Camera-type eye (tissue), 1 donor: Measurements from ENCODE around the gene GOLGA8T. TPM values are rescaled to one million over a fixed set of nuclear protein-coding genes. Genes with fewer than 3 reads are reported as not detected.

Experiments
- total RNA-seq: library from RNA; depleted of rRNA; stranded (reverse); fragments of >200 nt; gene quantifications from one replicate; pipeline ENCODE4 v1.2.3, GENCODE V29; 2014

The GOLGA8T gene, protein sequence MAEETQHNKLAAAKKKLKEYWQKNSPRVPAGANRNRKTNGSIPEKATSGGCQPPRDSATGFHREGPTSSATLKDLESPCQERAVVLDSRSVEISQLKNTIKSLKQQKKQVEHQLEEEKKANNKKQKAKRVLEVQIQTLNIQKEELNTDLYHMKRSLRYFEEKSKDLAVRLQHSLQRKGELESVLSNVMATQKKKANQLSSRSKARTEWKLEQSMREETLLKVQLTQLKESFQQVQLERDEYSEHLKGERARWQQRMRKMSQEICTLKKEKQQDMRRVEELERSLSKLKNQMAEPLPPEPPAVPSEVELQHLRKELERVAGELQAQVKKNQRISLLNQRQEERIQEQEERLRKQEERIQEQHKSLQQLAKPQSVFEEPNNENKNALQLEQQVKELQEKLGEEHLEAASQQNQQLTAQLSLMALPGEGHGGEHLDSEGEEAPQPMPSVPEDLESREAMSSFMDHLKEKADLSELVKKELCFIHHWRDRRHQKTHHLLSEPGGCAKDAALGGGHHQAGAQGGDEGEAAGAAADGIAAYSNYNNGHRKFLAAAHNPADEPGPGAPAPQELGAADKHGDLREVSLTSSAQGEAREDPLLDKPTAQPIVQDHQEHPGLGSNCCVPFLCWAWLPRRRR
- not detected for total RNA-seq

DNA sequence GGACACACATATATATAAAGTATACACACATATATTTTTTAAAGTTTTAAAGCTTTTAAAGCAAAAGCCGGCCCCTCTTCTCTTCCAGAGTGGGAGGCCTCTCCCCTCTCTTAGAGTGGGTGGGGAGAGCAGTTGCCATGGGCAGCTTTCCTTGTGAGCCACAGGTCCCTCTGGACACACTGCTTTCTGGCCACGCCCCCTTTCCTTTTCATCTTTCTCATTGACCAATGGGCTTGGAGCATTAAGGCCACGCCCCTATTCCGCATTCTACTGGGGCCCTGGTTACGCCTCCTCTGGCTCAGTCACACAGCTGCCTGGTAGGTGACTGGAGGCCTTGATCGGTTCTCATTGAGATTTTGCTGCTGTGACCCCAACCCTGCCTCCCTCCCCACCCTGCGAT, at the start of gene GOLGA8T:
TSS of gene GOLGA8T (plus strand) at position 301 of the 400 bp plus-strand sequence. CDS start at position 399, 98 bp downstream.

Other genes with a start within 250 kb of the GOLGA8T start
- 0.33 TPM for gene GOLGA8J, start 52.1 kb upstream of the GOLGA8T start, total RNA-seq